Spleen (tissue), 7 donors: ENCODE results near the gene KRT34.

Source experiments
- CTCF ChIP-seq, 11 experiments: fragments of 200-600 bp in 7 of 11; fragments of 450-650 bp in 4 of 11; sonication (generic) in 4 of 11; IDR thresholded peaks in 8 of 11; conservative IDR thresholded peaks in 3 of 11; 1 replicate in 7 of 11; 2 replicates in 4 of 11; pipeline versions ENCODE4 v1.4.0 to v1.8.0; 2016 to 2021; ENCODE audit warnings: antibody characterized with exemption in 11 of 11, inconsistent platforms in 4 of 11, mild to moderate bottlenecking in 1 of 11
- POLR2A ChIP-seq, 3 donors: fragments of 450-650 bp; IDR thresholded peaks; one replicate each; pipeline ENCODE4 v1.5.1; 2017; ENCODE audit warnings: antibody characterized with exemption in 3 of 3, mild to moderate bottlenecking in 1 of 3
- POLR2AphosphoS5 ChIP-seq, 3 donors: sonication (generic); formaldehyde crosslinking; IDR thresholded peaks; one replicate each; pipeline ENCODE4 v1.5.1; 2017; ENCODE audit warnings: antibody characterized with exemption in 3 of 3
- donor health status: DM: no; HTN: no; CAD: no; lungs with moderate emphysema.
- donor health status: DM: no; HTN: no; CAD: no.
- donor health status: DM: no; HTN: no; CAD: no.

GRCh38 chr17:41411072-41411840 lies 29.1 kb upstream of the KRT34 start:
- no peak for TF ChIP-seq POLR2A (IDR thresholded peaks at IDR 0.05)
- TF ChIP-seq CTCF (IDR thresholded peaks at IDR 0.05 in 8 of 11, conservative IDR thresholded peaks at IDR 0.05 in 3 of 11) = no peak
- TF ChIP-seq POLR2AphosphoS5 (IDR thresholded peaks at IDR 0.05) = no peak
